ENCODE results near the gene PDXK. TPM values are rescaled to one million over a fixed set of nuclear protein-coding genes. Genes with fewer than 3 reads are reported as not detected.

Gene PDXK
- total and polyA plus RNA-seq, 9 of the 15 experiments (the other 6 are each of a cell fraction or from before 2014, with no cell fraction given) = 5.6 to 162 (median 76.5) TPM

DNA sequence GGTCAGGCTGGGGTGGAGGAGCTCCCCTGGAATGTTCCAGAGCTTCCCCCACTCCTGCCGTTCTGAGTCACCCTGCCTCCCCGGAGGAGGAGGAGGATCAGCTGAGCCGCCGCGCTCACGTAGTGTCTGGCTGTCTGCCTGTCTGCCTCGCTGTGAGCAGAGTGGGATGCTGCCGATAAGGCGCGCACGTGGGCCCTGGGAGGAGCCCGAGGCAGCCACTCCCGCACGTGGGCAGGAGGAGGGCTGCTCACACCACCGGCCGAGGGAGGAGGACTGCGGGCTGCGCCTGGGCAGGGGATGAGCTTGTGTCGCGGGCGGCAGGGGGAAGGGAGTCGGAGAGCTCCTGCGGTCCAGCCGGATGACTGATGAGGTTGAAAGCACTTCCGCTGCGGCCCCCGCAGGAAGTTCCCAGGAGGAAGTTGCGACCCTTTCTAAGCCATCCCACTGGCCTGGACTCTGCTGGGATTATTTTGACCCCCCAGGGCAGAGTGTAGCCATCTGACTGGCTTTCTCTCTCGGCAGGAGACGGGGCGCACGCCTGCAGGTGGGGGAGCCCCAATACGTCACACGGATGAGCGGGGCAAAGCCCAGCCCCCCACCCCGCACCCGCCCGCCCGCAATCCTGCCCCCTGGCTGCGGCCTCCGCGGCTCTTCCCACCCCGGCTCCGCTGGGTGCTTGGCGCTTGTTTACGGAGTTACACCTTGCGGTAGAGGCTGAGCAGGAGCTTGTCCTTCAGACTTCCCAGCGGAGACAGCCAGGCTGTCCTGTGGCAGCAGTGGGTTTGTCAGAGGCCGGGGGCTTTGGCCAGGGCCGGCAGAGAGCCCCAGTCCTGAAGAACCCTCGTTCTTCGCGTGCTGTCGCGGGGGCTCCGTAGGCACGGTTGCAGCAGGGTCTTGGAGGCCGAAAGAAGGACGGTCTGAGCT is 9.8 kb downstream of the PDXK start (continued):
- TF ChIP-seq BRD9 (IDR thresholded peaks at IDR 0.05; ENCODE audit: low read depth, partially characterized antibody) (peak; percentile 49), SREBF2 (CRISPR knock-in tag; IDR thresholded peaks at IDR 0.05) (no peak), NFRKB (IDR thresholded peaks at IDR 0.05; ENCODE audit: low read depth) (no peak), MEIS2 (IDR thresholded peaks at IDR 0.05; ENCODE audit: partially characterized antibody) (peak; percentile 80), NUFIP1 (IDR thresholded peaks at IDR 0.05; ENCODE audit: partially characterized antibody) (peak; percentile 35), KDM4B (IDR thresholded peaks at IDR 0.05; ENCODE audit: borderline replicate concordance in 2 of 2, low read depth in 1 of 2) (peak in 1 of 2 experiments; percentile 93; a peak in 2 of 4 replicates), BHLHE40 (IDR thresholded peaks at IDR 0.05; ENCODE audit: low read length) (peak; percentile 100), HOXB6 (CRISPR knock-in tag; IDR thresholded peaks at IDR 0.05; ENCODE audit: borderline replicate concordance) (no peak), CEBPG (CRISPR knock-in tag; IDR thresholded peaks at IDR 0.05) (no peak), CEBPG (tag; conservative IDR thresholded peaks at IDR 0.05 in 1 of 2, IDR thresholded peaks at IDR 0.05 in 1 of 2) (no peak), KAT8 (IDR thresholded peaks at IDR 0.05; ENCODE audit: low read depth) (no peak), NFATC3 (IDR thresholded peaks at IDR 0.05) (no peak), JUN (IDR thresholded peaks at IDR 0.05; ENCODE audit: borderline replicate concordance, low read depth, low read length) (peak; percentile 96), JUN (CRISPR knock-in tag; IDR thresholded peaks at IDR 0.05; ENCODE audit: borderline replicate concordance) (peak; percentile 86; the same call in 1 of the 2 replicates), KDM2B (CRISPR knock-in tag; IDR thresholded peaks at IDR 0.05) (peak; percentile 64; the same call in 1 of the 2 replicates), CHD1 (IDR thresholded peaks at IDR 0.05; ENCODE audit: low read length) (peak; percentile 28), MCM3 (IDR thresholded peaks at IDR 0.05) (no peak), NR2C2 (CRISPR knock-in tag; IDR thresholded peaks at IDR 0.05) (peak; percentile 88), NR2C2 (tag; IDR thresholded peaks at IDR 0.05) (peak; percentile 68), TAF7 (tag; IDR thresholded peaks at IDR 0.05) (no peak), ZNF75A (CRISPR knock-in tag; IDR thresholded peaks at IDR 0.05) (no peak), ZFP30 (CRISPR knock-in tag; IDR thresholded peaks at IDR 0.05; ENCODE audit: borderline replicate concordance) (no peak), ZNF583 (CRISPR knock-in tag; IDR thresholded peaks at IDR 0.05) (peak; percentile 57; the same call in 1 of the 2 replicates), TAF15 (IDR thresholded peaks at IDR 0.05; ENCODE audit: low read depth, low read length) (no peak), SMARCB1 (IDR thresholded peaks at IDR 0.05; ENCODE audit: insufficient read length, low read depth) (no peak)
- TF ChIP-seq, protein P1, sequence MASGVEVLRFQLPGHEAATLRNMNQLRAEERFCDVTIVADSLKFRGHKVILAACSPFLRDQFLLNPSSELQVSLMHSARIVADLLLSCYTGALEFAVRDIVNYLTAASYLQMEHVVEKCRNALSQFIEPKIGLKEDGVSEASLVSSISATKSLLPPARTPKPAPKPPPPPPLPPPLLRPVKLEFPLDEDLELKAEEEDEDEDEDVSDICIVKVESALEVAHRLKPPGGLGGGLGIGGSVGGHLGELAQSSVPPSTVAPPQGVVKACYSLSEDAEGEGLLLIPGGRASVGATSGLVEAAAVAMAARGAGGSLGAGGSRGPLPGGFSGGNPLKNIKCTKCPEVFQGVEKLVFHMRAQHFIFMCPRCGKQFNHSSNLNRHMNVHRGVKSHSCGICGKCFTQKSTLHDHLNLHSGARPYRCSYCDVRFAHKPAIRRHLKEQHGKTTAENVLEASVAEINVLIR (CRISPR knock-in tag; IDR thresholded peaks at IDR 0.05) = peak; percentile 59
- TF ChIP-seq, protein P2, sequence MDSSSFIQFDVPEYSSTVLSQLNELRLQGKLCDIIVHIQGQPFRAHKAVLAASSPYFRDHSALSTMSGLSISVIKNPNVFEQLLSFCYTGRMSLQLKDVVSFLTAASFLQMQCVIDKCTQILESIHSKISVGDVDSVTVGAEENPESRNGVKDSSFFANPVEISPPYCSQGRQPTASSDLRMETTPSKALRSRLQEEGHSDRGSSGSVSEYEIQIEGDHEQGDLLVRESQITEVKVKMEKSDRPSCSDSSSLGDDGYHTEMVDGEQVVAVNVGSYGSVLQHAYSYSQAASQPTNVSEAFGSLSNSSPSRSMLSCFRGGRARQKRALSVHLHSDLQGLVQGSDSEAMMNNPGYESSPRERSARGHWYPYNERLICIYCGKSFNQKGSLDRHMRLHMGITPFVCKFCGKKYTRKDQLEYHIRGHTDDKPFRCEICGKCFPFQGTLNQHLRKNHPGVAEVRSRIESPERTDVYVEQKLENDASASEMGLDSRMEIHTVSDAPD (CRISPR knock-in tag; IDR thresholded peaks at IDR 0.05) = no peak
- TF ChIP-seq, protein P3, sequence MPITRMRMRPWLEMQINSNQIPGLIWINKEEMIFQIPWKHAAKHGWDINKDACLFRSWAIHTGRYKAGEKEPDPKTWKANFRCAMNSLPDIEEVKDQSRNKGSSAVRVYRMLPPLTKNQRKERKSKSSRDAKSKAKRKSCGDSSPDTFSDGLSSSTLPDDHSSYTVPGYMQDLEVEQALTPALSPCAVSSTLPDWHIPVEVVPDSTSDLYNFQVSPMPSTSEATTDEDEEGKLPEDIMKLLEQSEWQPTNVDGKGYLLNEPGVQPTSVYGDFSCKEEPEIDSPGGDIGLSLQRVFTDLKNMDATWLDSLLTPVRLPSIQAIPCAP (CRISPR knock-in tag; IDR thresholded peaks at IDR 0.05; ENCODE audit: borderline replicate concordance) = no peak

All from K562 (cell line).